AG10803 (cell line): ENCODE measurements around the gene NAA35.
"Not testable (repeated sequence)": the region's sequence is repeated elsewhere in the genome, so short reads cannot be mapped to it uniquely, and the experiment has no call there.

Experiments used
- DNase-seq: peaks from one replicate; pipeline ENCODE4 v3.0.0; 2010; ENCODE audit warnings: low read depth
- H3K4me3 ChIP-seq: 2 replicates; pipeline ENCODE4 v1.5.1; 2011; ENCODE audit warnings: mild to moderate bottlenecking, low read length, control low read depth
- CTCF ChIP-seq: conservative IDR thresholded peaks from 2 replicates; pipeline ENCODE4 v1.5.1; 2011; ENCODE audit warnings: mild to moderate bottlenecking, low read length, control low read depth, inconsistent platforms

NAA35 gene

GRCh38 chr9:86046930-86047341, 106.0 kb downstream of the NAA35 start:
- no peak for TF ChIP-seq CTCF
- no peak overlapping the region for H3K4me3 ChIP-seq
- no peak for DNase-seq

- no peak for DNase-seq
- no peak for TF ChIP-seq CTCF
- H3K4me3 ChIP-seq: no peak overlapping the region
These were observed 106.4 kb downstream of the NAA35 start for GRCh38 chr9:86047361-86047760.

DNA sequence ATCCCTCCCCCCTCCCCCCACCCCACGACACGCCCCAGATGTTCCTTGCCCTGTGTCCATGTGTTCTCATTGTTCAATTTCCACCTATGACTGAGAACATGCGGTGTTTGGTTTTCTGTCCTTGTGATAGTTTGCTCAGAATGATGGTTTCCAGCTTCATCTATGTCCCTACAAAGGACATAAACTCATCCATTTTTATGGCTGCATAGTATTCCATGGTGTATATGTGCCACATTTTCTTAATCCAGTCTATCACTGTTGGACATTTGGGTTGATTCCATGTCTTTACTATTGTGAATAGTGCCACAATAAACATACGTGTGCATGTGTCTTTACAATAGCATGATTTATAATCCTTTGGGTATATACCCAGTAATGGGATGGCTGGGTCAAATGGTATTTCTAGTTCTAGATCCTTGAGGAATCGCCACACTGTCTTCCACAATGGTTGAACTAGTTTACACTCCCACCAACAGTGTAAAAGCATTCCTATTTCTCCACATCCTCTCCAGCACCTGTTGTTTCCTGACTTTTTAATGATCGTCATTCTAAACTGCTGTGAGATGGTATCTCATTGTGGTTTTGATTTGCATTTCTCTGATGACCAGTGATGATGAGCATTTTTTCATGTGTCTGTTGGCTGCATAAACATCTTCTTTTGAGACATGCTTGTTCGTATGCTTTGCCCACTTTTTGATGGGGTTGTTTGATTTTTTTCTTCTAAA, 107.2 kb downstream of the NAA35 start:
- not testable (repeated sequence) for H3K4me3 ChIP-seq, DNase-seq

- H3K4me3 ChIP-seq: no peak overlapping the region
- DNase-seq: no peak
- no peak for TF ChIP-seq CTCF
These were observed 111.9 kb downstream of the NAA35 start for GRCh38 chr9:86052556-86053468.

- peak; percentile 29 for DNase-seq
- H3K4me3 ChIP-seq: no peak overlapping the region
- TF ChIP-seq CTCF: no peak
These were observed 113.7 kb downstream of the NAA35 start for GRCh38 chr9:86054695-86055094.

- DNase-seq: no peak
- no peak overlapping the region for H3K4me3 ChIP-seq
- no peak for TF ChIP-seq CTCF
These were observed 116.5 kb downstream of the NAA35 start for GRCh38 chr9:86057491-86057890.

GRCh38 chr9:86061972-86062739, 121.2 kb downstream of the NAA35 start:
- no peak for TF ChIP-seq CTCF
- H3K4me3 ChIP-seq: no peak overlapping the region
- no peak for DNase-seq
